PC-9 (cell line): Measurements from ENCODE around the gene PDE4B.
"Not testable (repeated sequence)": the region's sequence is repeated elsewhere in the genome, so short reads cannot be mapped to it uniquely, and the experiment has no call there.

Experiments
- CTCF ChIP-seq: fragments of 200-600 bp; sonication (generic); conservative IDR thresholded peaks from 2 replicates; pipeline ENCODE4 v1.6.1; 2017; ENCODE audit warnings: mixed run types, antibody characterized with exemption, mild to moderate bottlenecking, moderate library complexity
- EZH2 ChIP-seq: fragments of 200-600 bp; sonication (generic); IDR thresholded peaks from 2 replicates; pipeline ENCODE4 v1.8.0; 2017; ENCODE audit warnings: antibody characterized with exemption, low read depth

GRCh38 chr1:66411449-66411848 lies 618.8 kb downstream of the PDE4B start:
- not testable (repeated sequence) for TF ChIP-seq CTCF, EZH2
